ENCODE results near the gene EMC10.
"Not testable (repeated sequence)": the region's sequence is repeated elsewhere in the genome, so short reads cannot be mapped to it uniquely, and the experiment has no call there.

EMC10 gene

DNA sequence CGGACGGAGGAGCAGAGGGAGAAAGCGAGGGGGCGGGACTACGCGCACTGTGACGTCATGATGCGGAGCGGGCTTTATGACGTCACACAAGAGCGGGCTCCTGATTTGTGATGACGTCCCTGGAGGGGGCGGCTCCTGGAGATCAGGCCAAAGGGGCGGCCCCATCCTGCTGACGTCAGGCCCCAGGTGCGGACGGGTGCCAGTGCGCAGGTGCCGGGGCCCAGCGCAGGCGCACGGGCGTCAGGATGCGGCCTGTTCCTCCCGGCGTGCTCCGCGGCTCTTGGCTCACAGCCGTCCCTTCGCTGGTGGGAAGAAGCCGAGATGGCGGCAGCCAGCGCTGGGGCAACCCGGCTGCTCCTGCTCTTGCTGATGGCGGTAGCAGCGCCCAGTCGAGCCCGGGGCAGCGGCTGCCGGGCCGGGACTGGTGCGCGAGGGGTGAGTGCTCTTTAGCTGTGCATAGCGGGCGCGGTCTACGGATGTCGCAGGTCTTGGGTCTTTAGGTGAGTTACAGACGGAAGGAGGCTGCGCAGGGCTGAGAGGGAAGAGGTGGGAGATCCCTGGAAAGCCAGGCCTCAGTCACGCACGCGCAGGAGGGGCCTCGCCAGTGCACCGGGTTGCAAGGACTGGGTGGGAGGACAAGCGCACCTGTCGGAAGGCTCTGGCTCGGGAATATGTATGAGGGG is at the start of gene EMC10, which contains the start of gene GARIN5A:
Gene EMC10 (plus strand): TSS at position 284 of the 683 bp plus-strand sequence. CDS start 38 bp downstream, at position 322.
Gene GARIN5A (minus strand): TSS at position 625 of the 683 bp plus-strand sequence. CDS start 460 bp downstream, at position 165.
- peak; percentile 65 to 83 for DNase-seq

DNA sequence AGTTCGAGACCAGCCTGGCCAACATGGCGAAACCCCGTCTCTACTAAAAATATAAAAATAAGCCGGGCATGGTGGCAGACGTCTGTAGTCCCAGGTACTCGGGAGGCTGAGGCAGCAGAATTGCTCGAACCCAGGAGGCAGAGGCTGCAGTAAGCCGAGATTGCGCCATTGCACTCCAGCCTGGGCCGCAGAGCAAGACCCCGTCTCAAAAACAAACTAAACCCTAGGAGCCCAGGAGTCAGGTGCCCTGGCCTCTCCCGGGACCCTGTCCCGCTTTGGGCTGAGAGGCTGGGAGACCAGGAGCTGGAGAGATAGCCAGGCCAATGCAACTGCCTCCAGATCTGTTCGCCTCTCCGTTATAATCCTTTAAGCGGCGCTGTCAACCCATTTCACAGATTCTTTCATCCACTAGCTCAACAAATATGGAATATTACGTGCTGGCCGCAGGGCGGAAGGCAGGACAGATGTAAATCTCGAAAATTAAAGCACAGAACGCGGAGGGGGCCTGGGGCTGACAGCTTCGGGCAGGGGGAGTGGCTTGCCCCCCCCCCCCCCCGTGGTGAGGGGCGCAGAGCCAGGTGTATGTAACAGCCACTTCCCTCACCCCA is 48.9 kb upstream of the EMC10 start:
- no peak for DNase-seq

DNA sequence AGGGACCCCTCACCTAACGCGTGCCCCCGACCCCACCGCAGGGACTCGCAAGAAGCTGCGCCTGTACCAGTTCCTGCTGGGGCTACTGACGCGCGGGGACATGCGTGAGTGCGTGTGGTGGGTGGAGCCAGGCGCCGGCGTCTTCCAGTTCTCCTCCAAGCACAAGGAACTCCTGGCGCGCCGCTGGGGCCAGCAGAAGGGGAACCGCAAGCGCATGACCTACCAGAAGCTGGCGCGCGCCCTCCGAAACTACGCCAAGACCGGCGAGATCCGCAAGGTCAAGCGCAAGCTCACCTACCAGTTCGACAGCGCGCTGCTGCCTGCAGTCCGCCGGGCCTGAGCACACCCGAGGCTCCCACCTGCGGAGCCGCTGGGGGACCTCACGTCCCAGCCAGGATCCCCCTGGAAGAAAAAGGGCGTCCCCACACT is 48.3 kb upstream of the EMC10 start:
- DNase-seq = no peak

DNA sequence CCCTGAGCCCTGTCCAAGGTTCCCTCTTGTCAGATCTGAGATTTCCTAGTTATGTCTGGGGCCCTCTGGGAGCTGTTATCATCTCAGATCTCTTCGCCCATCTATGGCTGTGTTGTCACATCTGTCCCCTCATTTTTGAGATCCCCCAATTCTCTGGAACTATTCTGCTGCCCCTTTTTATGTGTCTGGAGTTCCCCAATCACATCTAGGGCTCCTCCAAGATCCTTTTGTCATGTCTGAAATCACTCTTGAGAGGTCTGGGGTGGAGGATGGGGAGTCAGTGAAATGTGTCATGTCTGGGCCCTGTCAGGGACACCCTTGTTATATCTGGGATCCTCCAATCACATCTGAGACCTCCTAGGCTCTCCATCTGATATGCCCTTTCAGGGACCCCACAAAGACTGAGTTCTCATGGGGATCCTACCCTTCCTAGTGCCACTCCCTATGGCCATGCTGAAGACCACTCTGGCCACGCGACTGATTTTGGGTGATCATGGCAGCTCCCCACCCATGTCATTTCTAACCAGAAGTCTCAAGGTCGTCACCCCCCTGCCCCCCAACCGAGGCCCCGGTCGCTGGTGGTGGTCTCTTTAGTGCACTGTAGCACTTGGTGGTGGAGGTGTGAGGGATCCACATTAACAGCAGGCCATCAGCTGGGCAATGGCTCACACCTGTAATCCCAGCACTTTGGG is 47.4 kb upstream of the EMC10 start:
- DNase-seq = no peak

DNA sequence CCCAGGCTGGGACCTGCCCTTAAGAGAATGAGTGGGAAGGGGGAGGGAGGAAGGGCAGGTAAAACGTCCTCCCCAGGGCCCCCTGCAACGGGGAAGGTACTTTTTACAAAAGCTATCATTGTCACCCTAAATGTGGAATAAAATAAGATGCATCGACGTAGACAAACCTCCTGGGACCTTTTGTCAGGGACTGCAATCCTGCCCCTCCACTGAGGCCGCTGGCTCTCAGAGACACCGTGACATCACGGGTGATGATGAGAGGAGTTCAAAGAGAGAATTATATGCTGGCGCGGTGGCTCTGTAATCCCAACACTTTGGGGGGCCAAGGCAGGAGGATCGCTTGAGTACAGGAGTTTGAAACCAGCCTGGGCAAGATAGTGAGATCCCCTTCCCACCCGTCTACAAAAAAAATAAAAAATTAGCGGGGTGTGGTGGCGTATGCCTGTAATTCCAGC is 45.4 kb upstream of the EMC10 start:
- no peak for DNase-seq

DNA sequence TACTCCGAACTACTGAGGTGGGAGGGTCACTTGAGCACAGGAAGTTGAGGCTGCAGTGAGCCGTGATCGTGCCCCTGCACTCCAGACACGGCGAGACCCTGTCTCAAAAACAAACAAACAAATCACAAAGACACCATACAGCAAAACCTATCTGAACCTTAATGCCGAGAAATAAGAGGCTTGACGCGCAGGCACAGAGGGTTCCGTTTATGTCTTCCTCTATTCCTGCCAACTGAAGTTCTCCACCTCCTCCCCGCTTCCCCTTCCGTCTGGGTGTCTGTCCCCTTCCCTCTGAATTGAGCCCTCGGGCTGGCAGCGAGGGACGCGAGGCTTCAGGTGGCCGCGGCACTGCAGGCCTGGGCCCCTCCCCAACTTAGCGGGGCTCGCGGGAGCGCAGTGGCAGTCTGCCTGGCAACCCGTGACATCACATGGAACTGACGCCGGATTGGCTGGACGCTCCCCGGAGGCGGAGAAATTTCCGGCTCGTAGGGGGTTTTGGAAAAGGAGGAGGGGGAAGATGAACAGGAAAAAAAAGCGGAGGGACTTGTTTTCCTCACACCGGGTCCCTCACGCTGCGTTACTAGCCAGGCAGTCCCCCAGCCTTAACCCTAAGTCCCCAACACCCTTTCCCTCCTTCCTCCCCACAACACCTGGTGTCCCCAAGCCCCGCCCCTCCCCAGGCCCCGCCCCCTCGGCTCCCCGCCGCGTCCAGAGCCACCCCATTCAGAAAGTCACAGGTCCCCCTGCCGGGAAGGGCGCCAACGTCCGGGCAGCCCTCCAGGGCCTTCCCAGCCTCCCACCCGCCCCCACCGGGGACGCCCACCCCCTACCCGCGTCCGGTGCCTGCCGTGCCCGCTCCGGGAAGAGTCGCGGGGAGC is 44.7 kb upstream of the EMC10 start:
- DNase-seq = peak; percentile 50 to 78

DNA sequence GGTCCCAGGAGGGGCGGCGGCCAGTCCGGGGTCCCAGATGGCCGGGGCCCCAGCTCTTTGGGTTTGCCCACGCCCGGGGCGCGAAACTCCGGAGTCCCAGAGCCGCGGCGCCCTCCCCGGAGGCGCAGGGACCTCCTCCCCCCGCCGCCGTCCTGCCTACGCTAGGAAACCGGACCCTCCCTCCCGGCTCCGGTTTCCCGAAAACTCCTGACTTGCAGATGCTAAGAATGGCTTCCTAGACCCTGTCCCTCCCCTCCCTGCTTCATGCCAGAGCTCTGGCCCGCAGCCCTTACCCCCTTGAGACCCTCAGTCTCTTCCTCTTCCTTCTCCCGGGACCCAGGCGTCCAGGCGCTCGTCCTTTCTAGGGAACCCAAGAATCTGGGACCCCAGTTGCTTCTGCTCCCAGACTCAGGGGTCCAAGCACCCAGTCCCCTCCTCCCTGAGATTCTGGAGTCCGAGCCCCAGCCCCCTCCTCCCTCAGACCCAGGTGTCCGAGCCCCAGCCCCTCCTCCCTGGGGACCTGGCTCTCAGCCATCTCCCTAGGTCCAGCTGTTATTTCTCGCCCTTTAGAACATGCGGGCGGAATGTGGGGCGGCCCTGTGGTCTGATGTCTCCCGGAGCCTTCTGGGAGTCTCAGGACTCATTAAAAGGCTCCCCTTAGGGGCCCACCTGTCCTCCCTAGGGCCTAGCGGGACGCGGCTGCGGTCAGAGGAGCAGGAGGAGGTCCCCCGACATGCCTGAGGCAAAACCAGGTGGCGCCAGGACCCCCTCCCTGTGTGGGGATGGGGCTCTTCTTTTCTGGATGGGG is 43.9 kb upstream of the EMC10 start, which contains the start of gene MYBPC2:
Gene MYBPC2 (plus strand): TSS at position 672 of the 808 bp plus-strand sequence. CDS start 62 bp downstream, at position 734.
- DNase-seq = peak in 1 of 2 experiments; percentile 52

DNA sequence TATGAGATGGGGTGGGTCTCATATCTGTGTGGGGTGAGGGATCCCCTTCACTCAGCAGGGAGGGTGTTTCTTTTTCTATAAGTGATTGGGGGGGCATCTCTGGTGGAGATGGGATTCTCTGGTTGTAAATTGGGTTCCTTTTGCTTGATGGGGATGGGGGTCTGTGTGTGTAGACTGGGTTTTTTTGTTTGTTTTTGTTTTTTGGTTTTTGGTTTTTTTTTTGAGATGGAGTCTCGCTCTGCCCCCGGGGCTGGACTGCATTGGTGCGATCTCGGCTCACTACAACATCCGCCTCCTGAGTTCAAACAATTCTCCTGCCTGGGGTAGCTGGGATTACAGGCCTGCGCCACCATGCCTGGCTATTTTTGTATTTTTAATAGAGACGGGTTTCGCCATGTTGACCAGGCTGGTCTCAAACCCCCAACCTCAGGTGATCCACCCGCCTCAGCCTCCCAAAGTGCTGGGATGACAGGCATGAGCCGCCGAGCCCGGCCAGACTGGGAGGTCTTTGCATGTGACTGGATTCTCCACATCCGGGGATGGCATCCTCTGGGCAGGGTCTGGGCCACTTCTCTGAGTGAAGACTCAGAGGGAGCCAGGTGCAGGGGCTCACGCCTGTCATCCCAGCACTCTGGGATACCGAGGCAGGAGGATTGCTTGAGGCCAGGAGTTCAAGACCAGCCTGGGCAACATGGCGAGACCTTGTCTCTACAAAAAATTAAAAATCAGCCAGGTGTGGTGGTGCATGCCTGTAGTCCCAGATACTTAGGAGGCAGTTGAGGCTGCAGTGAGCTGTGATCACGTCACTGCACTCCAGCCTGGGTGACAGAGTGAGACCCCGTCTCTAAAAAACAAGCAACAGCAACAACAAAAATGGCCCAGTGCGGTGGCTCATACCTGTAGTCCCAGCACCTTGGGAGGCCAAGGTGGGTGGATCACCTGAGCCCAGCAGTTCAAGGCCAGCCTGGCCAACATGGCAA is 42.8 kb upstream of the EMC10 start:
- no peak for DNase-seq

DNA sequence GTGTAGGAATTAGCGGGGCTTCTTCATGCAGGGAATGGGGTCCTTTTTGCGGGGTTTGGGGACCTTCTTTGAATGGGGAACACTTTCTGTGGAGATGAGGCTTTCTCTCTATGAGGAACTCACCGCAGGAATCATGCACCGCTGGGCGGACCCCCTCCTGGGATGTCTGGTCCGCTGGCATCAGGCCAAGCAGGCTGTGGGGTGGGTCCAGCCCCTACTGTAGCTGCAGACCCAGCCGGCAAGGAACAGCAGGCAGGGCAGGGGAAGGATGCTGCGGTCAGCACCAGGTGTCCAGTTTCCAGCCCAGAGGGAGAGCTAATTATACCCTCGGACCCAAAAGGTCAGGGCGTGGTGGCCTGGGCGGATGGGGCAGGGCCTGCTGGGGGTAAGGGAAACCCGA is 41.8 kb upstream of the EMC10 start:
- DNase-seq = peak in 1 of 2 experiments; percentile 33

DNA sequence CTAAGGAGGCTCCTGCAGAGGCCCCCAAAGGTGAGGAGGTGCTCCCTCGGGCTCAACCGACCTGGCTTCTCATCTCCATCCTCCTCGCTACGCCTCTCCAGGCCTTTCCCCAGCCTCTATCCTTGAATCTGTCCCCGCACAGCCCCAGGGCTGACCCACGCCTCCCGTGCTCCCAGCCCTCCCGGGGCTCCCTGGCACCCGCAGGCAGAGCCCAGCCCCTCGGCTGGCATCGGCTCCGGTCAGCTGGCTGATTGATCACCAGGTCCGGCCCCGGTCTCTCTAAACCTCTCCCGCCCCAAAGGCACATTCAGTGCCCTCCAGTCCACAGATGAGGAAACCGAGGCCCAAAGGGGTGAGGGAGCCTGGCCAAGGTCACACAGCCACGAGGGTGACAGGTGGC is 41.1 kb upstream of the EMC10 start:
- DNase-seq = no peak

DNA sequence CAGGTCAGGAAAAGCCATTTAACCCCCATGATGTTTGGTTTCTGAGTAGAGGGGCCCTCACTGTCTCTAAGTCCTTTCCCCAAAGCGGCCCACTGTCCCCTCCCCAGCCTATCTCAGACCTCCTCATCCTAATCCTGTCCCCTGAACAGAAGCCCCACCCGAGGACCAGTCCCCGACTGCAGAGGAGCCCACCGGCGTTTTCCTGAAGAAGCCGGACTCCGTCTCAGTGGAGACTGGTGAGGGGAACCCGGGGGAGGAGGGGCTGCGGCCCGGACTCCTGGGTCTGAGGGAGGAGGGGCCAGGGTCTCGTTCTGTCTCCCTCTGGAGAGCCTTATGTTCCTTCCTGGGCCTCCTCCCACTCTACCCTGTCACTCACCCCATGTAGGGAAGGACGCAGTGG is 40.7 kb upstream of the EMC10 start:
- DNase-seq = no peak

DNA sequence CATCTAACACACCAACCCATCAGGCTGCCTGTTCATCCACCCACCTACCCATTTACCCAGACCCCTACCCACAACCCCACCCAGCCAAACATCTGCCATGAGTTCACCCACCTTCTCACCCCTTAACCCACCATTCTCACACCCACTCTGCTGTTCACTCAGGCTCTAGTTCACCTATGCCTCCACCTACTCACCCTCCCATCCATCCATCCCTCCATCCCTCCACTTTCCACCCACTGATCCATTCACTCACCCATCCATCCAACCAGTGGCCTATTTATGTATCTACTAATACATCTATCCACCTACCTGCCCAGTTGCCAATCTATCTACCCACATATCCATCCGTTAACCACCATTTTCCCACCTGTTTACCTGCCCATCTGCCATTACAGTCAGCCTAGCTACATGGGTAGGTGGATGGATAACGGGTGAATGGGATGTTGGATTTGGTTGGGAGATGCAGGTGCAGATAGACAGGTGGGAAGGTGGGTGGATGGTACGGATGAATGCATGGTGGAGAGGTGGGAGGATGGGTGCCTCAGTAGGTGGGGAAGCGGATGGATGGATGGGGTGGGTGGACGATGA is 38.4 kb upstream of the EMC10 start:
- DNase-seq = no peak

DNA sequence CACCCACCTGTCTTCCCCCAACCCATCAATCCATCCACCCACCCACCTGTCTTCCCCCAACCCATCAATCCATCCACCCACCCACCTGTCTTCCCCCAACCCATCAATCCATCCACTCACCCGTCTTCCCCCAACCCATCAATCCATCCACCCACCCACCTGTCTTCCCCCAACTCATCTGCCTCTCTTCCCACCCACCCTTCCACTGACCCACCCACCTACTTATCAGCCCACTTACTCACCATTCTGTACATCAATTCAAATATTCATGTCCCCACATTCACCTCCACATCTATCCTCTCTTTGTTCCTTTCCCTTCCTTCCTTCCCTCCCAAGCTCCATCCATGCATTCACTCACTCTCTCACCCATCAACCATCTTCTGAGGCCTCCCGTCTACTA is 37.2 kb upstream of the EMC10 start:
- not testable (repeated sequence) for DNase-seq

DNA sequence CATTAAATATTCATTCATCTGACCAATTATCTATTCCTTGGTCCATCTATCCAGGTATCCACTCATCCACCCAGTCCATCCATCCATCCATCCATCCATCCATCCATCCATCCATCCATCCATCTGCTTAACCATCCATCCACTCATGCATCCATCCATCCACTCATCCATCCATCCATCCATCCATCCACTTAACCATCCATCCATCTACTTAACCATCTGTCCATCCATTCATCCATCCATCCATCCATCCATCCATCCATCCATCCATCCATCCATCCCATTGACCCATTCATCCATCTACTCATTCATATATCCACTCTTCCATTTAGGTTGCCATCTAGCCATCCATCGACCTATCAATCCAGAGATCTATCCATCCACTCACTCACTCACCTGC is 32.2 kb upstream of the EMC10 start:
- DNase-seq = no peak

DNA sequence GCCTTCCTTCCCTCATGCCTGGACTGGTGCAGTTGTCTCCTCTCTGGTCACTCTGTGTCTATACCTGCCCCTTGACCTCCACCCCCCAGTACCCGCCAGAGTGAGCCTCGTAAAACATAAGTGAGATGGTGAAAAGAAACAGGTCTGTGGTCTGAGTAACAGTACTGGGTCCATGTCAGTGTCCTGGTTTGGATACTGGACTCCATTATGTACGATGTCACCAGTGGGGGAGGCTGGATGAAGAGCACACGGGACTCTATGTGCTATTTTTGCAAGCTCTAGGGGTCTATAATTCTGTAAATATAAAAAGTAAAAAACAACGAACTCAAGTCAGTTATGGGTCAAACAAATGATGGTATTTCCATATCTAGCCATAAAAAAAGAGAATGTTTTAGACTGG is 29.3 kb upstream of the EMC10 start:
- no peak for DNase-seq

DNA sequence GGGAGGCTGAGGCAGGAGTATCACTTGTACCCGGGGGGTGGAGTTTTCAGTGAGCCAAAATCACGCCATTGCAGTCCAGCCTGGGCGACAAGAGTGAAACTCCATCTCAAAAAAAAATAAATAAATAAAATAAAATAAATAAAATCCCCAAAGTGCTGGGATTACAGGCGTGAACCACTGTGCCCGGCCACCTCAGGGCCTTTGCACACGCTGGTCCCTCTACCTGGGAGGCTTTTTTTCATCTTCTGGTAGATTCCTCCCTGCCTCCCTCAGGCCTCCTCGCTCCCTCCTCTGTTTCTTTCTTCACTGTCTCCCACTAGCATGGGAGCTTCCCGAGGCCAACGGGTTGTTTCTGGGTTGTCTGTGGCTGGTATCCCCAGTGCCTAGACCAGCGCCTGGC is 28.6 kb upstream of the EMC10 start:
- DNase-seq = no peak

DNA sequence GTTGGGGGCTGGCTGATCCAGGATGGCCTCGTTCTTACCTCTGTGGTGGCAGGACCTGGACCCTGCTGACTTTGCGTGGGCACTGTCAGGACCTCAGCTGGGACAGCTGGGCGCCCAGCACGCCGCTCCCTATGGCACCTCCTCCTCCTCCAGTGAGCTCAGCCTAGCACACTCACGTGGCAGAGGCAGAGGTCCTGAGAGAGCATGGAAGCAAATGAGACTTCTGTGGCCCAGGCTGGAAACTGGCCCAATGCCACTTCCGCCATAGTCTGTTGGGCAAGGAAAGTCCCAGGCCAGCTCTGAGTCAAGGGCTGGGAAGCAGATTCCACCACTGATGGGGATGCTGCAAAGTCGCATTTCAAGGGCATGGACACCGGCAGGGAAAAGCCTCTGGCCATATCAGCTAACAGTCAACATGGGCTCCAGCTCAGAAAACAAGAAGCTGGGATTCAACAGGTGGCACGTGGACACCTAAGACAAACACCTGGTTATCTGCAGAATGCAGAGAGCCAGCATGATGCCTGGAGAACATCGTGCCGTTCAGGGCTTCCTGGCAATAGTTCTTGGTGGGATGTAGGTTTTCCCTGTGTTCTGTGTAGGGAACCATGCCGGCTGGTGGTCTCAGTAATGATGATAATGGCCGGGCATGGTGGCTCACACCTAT is 26.9 kb upstream of the EMC10 start:
- DNase-seq = no peak

DNA sequence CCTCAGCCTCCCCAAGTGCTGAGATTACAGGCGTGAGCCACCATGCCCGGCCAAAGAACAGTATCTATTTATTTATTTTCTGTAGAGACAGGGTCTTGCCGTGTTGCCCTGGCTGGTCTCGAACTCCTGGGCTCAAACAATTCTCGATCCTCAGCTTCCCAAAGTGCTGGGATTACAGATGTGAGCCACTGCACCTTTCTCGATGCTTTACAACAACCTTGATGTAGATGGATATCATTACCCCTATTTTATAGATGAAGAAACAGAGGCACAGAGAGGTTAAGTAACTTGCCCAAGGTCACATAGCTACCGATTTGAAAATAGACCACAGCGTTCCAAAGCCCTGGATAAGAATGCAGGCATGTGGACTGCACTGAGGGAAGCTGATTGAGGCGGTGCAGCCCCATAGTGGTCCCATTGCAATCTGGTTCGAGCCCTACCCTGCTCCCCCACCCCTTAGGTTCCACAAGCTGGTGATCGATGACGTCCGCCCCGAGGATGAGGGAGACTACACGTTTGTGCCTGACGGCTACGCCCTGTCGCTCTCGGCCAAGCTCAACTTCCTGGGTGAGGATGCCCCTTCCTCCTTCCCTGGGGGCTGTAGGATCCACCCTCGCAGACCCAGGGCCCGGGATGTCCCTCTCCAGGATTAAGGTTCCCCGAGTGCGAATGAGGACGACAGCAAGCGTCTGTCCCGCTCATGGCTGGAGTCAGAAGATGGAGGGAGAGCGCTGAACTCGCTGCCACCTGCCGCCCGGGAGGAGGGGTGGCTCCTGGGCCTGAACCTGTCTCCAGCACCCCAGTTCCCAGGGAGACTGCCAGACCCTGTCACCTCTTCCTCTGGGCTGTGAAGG is 25.7 kb upstream of the EMC10 start:
- no peak for DNase-seq

DNA sequence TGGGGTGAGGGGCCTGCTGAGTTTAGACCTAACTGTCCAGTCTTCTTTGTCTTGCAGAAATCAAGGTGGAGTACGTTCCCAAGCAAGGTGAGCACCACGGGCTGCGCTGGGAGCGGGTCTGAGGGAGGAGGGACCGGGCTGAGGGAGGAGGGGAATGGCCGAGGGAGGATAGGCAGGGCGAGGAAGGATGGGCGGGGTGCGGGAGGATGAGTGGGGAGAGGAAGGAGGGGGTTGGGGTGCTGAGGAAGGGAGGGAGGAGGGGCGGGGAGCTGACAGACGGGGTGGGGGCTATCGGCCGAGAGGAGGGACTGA is 25.1 kb upstream of the EMC10 start:
- DNase-seq = no peak
